ENCODE data around the gene ELL.

The ELL gene

DNA sequence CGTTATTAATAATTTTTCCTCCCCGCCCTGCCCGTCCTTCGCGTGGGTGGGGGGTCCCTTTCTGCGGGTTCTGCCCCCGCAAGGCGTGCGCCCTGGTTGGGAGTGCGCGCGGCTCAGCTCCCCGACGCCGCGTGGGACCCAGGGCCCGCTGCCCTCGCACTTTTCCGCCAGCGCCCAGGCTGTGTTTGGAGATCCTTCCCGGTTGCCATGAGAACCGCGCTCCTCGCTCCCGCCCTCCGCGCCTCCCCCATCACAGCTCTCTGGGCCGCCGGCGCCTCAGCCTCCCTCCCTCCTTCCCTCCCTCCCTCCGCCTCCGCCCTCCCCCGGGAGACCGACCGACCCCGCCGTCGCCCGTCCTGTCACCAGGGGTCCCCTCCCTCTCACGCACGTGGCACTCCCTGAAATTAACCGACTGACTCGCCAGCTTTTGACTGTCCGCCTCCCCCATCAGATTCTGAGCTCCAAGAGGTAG lies 105.1 kb downstream of the ELL start:
- TF ChIP-seq EP300 (IDR thresholded peaks at IDR 0.05; ENCODE audit: borderline replicate concordance) (no peak; the same call in 1 of the 2 replicates), EGR1 (IDR thresholded peaks at IDR 0.05) (peak; percentile 51), TCF12 (IDR thresholded peaks at IDR 0.05; ENCODE audit: low read depth) (no peak), CREB1 (IDR thresholded peaks at IDR 0.05; ENCODE audit: low read depth) (no peak)
- TF ChIP-seq, protein P1, sequence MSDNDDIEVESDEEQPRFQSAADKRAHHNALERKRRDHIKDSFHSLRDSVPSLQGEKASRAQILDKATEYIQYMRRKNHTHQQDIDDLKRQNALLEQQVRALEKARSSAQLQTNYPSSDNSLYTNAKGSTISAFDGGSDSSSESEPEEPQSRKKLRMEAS (IDR thresholded peaks at IDR 0.05), result peak; percentile 93
- TF ChIP-seq, protein P2, sequence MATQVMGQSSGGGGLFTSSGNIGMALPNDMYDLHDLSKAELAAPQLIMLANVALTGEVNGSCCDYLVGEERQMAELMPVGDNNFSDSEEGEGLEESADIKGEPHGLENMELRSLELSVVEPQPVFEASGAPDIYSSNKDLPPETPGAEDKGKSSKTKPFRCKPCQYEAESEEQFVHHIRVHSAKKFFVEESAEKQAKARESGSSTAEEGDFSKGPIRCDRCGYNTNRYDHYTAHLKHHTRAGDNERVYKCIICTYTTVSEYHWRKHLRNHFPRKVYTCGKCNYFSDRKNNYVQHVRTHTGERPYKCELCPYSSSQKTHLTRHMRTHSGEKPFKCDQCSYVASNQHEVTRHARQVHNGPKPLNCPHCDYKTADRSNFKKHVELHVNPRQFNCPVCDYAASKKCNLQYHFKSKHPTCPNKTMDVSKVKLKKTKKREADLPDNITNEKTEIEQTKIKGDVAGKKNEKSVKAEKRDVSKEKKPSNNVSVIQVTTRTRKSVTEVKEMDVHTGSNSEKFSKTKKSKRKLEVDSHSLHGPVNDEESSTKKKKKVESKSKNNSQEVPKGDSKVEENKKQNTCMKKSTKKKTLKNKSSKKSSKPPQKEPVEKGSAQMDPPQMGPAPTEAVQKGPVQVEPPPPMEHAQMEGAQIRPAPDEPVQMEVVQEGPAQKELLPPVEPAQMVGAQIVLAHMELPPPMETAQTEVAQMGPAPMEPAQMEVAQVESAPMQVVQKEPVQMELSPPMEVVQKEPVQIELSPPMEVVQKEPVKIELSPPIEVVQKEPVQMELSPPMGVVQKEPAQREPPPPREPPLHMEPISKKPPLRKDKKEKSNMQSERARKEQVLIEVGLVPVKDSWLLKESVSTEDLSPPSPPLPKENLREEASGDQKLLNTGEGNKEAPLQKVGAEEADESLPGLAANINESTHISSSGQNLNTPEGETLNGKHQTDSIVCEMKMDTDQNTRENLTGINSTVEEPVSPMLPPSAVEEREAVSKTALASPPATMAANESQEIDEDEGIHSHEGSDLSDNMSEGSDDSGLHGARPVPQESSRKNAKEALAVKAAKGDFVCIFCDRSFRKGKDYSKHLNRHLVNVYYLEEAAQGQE (IDR thresholded peaks at IDR 0.05; ENCODE audit: low read depth), result no peak

DNA sequence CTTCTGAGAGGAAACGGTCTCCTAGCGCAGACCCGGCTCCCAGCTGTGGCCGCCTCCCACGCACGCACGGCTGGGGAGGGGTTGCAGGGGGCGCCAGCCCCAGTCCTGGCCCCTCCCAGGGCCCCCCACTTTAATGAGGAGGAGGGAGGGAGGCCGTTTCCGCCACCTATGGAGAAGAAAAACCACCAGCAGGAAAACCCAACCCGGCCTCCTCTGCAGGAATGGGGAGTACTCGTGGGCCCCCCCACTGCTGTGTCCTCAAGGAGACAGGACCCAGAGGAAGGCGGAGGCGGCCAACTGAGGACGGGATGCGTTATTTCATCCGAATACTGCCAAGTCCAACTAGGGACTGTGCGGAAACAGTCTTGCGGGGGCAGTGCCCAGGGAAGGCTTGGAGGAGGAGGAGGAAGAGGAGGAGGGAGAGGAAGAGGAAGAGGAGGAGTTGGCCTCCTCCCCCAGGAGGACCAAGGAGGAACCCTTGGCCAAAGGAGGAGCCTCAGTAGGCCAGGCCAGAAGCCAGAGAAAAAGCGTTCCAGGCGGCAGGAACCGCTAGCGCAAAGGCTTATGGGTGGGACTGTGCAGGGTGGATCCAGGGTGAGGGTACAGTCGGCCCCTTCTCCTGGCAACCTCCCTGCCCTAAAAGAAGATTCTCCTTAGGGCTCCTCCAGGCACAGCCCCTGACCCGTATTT lies 106.5 kb downstream of the ELL start:
- no peak for TF ChIP-seq CREB1 (IDR thresholded peaks at IDR 0.05; ENCODE audit: low read depth)
- TF ChIP-seq, protein P2 (IDR thresholded peaks at IDR 0.05; ENCODE audit: low read depth), result no peak
- no peak for TF ChIP-seq EGR1 (IDR thresholded peaks at IDR 0.05)
- no peak for TF ChIP-seq TEAD4 (IDR thresholded peaks at IDR 0.05)

GRCh38 chr19:18414504-18415177 lies 107.2 kb downstream of the ELL start:
- no peak for TF ChIP-seq TCF12 (IDR thresholded peaks at IDR 0.05; ENCODE audit: low read depth)
- TF ChIP-seq, protein P2 (IDR thresholded peaks at IDR 0.05; ENCODE audit: low read depth), result no peak
- no peak for TF ChIP-seq ZBTB7A (IDR thresholded peaks at IDR 0.05; ENCODE audit: low read depth)
- TF ChIP-seq, protein P3, sequence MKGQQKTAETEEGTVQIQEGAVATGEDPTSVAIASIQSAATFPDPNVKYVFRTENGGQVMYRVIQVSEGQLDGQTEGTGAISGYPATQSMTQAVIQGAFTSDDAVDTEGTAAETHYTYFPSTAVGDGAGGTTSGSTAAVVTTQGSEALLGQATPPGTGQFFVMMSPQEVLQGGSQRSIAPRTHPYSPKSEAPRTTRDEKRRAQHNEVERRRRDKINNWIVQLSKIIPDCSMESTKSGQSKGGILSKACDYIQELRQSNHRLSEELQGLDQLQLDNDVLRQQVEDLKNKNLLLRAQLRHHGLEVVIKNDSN (IDR thresholded peaks at IDR 0.05), result no peak

DNA sequence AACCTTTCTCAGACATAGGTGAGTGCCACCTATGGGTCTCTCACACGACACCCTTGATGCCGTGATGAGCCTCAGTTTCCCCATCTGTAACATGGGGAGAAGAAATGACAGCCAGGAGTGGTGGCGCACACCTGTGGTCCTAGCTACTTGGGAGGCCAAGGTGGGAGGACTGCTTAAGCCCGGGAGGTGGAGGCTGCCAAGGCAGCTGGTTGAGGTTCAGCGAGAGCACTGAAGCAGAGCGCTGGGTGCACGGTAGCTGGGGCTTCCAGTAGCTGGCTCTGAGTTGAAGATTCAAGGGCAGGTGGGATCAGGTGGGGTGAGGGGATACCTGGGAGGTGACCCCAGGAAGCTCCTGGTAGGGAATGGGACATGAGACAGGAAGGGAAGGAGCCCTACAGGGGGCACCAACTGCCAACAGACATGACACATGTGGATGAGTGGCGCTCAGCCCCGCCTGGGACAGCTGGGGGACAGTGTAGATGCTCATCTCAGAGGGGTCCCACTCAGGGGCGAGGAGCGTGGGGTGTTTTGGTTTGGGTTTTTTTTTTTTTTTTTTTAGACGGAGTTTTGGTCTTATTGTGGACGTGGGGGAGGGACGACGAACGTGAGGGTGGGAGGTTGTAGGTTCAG lies 109.1 kb downstream of the ELL start:
- TF ChIP-seq EP300 (IDR thresholded peaks at IDR 0.05; ENCODE audit: borderline replicate concordance), result no peak
- TF ChIP-seq TCF12 (IDR thresholded peaks at IDR 0.05; ENCODE audit: low read depth), result no peak
- TF ChIP-seq FOXM1 (IDR thresholded peaks at IDR 0.05; ENCODE audit: borderline replicate concordance, low read depth), result no peak
- TF ChIP-seq CREB1 (IDR thresholded peaks at IDR 0.05; ENCODE audit: low read depth), result no peak
- TF ChIP-seq, protein P3 (IDR thresholded peaks at IDR 0.05), result no peak
- TF ChIP-seq ZBTB7A (IDR thresholded peaks at IDR 0.05; ENCODE audit: low read depth), result no peak
- TF ChIP-seq TEAD4 (IDR thresholded peaks at IDR 0.05), result no peak
- TF ChIP-seq CEBPB (IDR thresholded peaks at IDR 0.05), result no peak
- no peak for TF ChIP-seq NFIC (IDR thresholded peaks at IDR 0.05)
- TF ChIP-seq EGR1 (IDR thresholded peaks at IDR 0.05), result no peak
- TF ChIP-seq TAF1 (IDR thresholded peaks at IDR 0.05; ENCODE audit: low read depth), result no peak
- no peak for TF ChIP-seq RAD21 (IDR thresholded peaks at IDR 0.05; ENCODE audit: low read depth)
- TF ChIP-seq, protein P2 (IDR thresholded peaks at IDR 0.05; ENCODE audit: low read depth), result no peak
- TF ChIP-seq, protein P1 (IDR thresholded peaks at IDR 0.05), result no peak
- no peak for TF ChIP-seq YY1 (IDR thresholded peaks at IDR 0.05; ENCODE audit: low read depth)

Measured in Ishikawa (cell line).